PFSK-1 (cell line): ENCODE results near the gene RETREG1.

ENCODE experiments used
- FOXP2 ChIP-seq: optimal IDR thresholded peaks from 2 replicates; pipeline ENCODE3; 2011; ENCODE audit warnings: borderline replicate concordance, control low read depth, inconsistent platforms; ENCODE audit not compliant: insufficient read depth; ENCODE audit errors: extremely low read length, extremely low read depth
- POLR2AphosphoS5 ChIP-seq: IDR thresholded peaks from 2 replicates; pipeline ENCODE4 v1.6.1; 2012; ENCODE audit warnings: low read depth, mild to moderate bottlenecking, control low read depth, low read length, moderate library complexity
- REST ChIP-seq, 2 experiments: IDR thresholded peaks; 2 replicates each; pipeline versions ENCODE4 v1.6.1 to v1.8.0; 2011 to 2012; ENCODE audit warnings: low read depth in 2 of 2, low read length in 2 of 2, control low read depth in 1 of 2, inconsistent platforms in 1 of 2, mild to moderate bottlenecking in 1 of 2, moderate library complexity in 1 of 2; ENCODE audit not compliant: insufficient read depth in 1 of 2
- SIN3A ChIP-seq: IDR thresholded peaks from 2 replicates; pipeline ENCODE4 v1.6.1; 2012; ENCODE audit warnings: mild to moderate bottlenecking, low read length, moderate library complexity, borderline replicate concordance; ENCODE audit not compliant: insufficient read depth
- TAF1 ChIP-seq: IDR thresholded peaks from 2 replicates; pipeline ENCODE4 v1.6.1; 2012; ENCODE audit warnings: low read length, control low read depth, borderline replicate concordance; ENCODE audit not compliant: insufficient read depth

RETREG1 gene

GRCh38 chr5:16542236-16542635, 74.6 kb downstream of the RETREG1 start:
- no peak for TF ChIP-seq TAF1
- no peak for TF ChIP-seq FOXP2
- no peak for TF ChIP-seq POLR2AphosphoS5
- no peak for TF ChIP-seq SIN3A
- no peak for TF ChIP-seq REST (IDR thresholded peaks at IDR 0.05; ENCODE audit: insufficient read depth in 1 of 2, low read depth in 2 of 2, low read length in 2 of 2)

GRCh38 chr5:16540421-16540820, 76.4 kb downstream of the RETREG1 start:
- TF ChIP-seq REST (IDR thresholded peaks at IDR 0.05; ENCODE audit: insufficient read depth in 1 of 2, low read depth in 2 of 2, low read length in 2 of 2) = no peak
- no peak for TF ChIP-seq SIN3A
- TF ChIP-seq POLR2AphosphoS5 = no peak
- no peak for TF ChIP-seq TAF1
- TF ChIP-seq FOXP2 = no peak

GRCh38 chr5:16539169-16539666, 77.6 kb downstream of the RETREG1 start:
- no peak for TF ChIP-seq REST (IDR thresholded peaks at IDR 0.05; ENCODE audit: insufficient read depth in 1 of 2, low read depth in 2 of 2, low read length in 2 of 2)
- no peak for TF ChIP-seq FOXP2
- TF ChIP-seq TAF1 = no peak
- no peak for TF ChIP-seq POLR2AphosphoS5

- TF ChIP-seq TAF1 = no peak
- no peak for TF ChIP-seq FOXP2
- TF ChIP-seq SIN3A = no peak
- no peak for TF ChIP-seq REST (IDR thresholded peaks at IDR 0.05; ENCODE audit: insufficient read depth in 1 of 2, low read depth in 2 of 2, low read length in 2 of 2)
- TF ChIP-seq POLR2AphosphoS5 = no peak
Observed at GRCh38 chr5:16538006-16538405, 78.8 kb downstream of the RETREG1 start.

GRCh38 chr5:16536818-16537217, 80.0 kb downstream of the RETREG1 start:
- TF ChIP-seq REST (IDR thresholded peaks at IDR 0.05; ENCODE audit: insufficient read depth in 1 of 2, low read depth in 2 of 2, low read length in 2 of 2) (no peak), SIN3A (no peak), FOXP2 (no peak), POLR2AphosphoS5 (no peak), TAF1 (no peak)
